BLaER1 treated with 17β-estradiol and CSF1 and Interleukin-3, amounts not matched to agents 10 nM and 100 nM (cell line): ENCODE measurements around the gene SMARCA4.
"Not testable (repeated sequence)": the region's sequence is repeated elsewhere in the genome, so short reads cannot be mapped to it uniquely, and the experiment has no call there.

Experiments
- H3K27ac ChIP-seq, 11 experiments: shearing (Covaris generic); formaldehyde crosslinking; 2 replicates each; pipeline ENCODE4 v1.8.1; 2022
- H3K27me3 ChIP-seq, 11 experiments: shearing (Covaris generic); formaldehyde crosslinking; 2 replicates each; pipeline ENCODE4 v1.8.1; 2022
- H3K36me3 ChIP-seq, 11 experiments: shearing (Covaris generic); formaldehyde crosslinking; 2 replicates each; pipeline ENCODE4 v1.8.1; 2022
- H3K4me1 ChIP-seq, 10 experiments: shearing (Covaris generic); formaldehyde crosslinking; 2 replicates each; pipeline ENCODE4 v1.8.1; 2022
- H3K4me2 ChIP-seq, 11 experiments: shearing (Covaris generic); formaldehyde crosslinking; 2 replicates each; pipeline ENCODE4 v1.8.1; 2022
- H3K4me3 ChIP-seq, 10 experiments: shearing (Covaris generic); formaldehyde crosslinking; 2 replicates each; pipeline ENCODE4 v1.8.1; 2022
- H3K9ac ChIP-seq, 11 experiments: shearing (Covaris generic); formaldehyde crosslinking; 2 replicates each; pipeline ENCODE4 v1.8.1; 2022
- H3K9me3 ChIP-seq, 11 experiments: shearing (Covaris generic); formaldehyde crosslinking; replicated peaks in 1 of 11; 2 replicates each; pipeline ENCODE4 v1.8.1; 2022
- H4K20me1 ChIP-seq, 11 experiments: shearing (Covaris generic); formaldehyde crosslinking; 2 replicates each; pipeline ENCODE4 v1.8.1; 2022
- Cebpa-rat ChIP-seq, 11 experiments: shearing (Covaris generic); IDR thresholded peaks; 2 replicates each; pipeline ENCODE4 v1.8.1; 2022

Gene SMARCA4

GRCh38 chr19:10991076-10991475 lies 30.2 kb downstream of the SMARCA4 start:
- H3K4me2 ChIP-seq = no peak overlapping the region
- peaks cover 0 to 98% (median 86%) of the 10 kb centered on the region in 11 experiments; a peak in 21 of 22 replicates for H4K20me1 ChIP-seq
- H3K36me3 ChIP-seq = peaks cover 99 to 100% (median 100%) of the 10 kb centered on the region in 11 experiments
- TF ChIP-seq Cebpa-rat (IDR thresholded peaks at IDR 0.05) = no peak
- H3K4me3 ChIP-seq = no peak overlapping the region
- H3K9me3 ChIP-seq = no peaks in the 10 kb centered on the region
- H3K27me3 ChIP-seq = no peaks in the 10 kb centered on the region
- no peaks in the 10 kb centered on the region for H3K4me1 ChIP-seq
- H3K9ac ChIP-seq = no peak overlapping the region
- no peak overlapping the region for H3K27ac ChIP-seq

GRCh38 chr19:10991521-10992081 lies 30.8 kb downstream of the SMARCA4 start:
- Histone ChIP-seq H3K4me1 (no peaks in the 10 kb centered on the region), H3K27ac (no peak overlapping the region), H4K20me1 (peaks cover 0 to 96% (median 84%) of the 10 kb centered on the region in 11 experiments; a peak in 20 of 22 replicates), H3K4me3 (no peak overlapping the region), H3K4me2 (no peak overlapping the region), H3K9me3 (no peaks in the 10 kb centered on the region), H3K27me3 (no peaks in the 10 kb centered on the region), H3K9ac (no peak overlapping the region), H3K36me3 (peaks cover 99 to 100% (median 100%) of the 10 kb centered on the region in 11 experiments)
- no peak for TF ChIP-seq Cebpa-rat (IDR thresholded peaks at IDR 0.05)

DNA sequence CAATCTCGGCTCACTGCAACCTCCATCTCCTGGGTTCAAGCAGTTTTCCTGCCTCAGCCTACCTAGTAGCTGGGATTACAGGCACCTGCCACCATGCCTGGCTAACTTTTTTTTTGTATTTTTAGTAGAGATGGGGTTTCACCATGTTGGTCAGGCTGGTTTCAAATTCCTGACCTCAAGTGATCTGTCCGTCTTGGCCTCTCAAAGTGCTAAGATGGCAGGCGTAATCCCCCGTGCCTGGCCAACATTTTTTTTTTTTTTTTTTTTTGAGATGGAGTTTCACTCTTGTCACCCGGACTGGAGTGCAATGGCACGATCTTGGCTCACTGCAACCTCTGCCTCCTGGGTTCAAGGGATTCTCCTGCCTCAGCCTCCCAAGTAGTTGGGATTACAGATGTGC lies 31.3 kb downstream of the SMARCA4 start:
- H3K4me3 ChIP-seq, H3K4me2 ChIP-seq, H3K9ac ChIP-seq, H3K27me3 ChIP-seq, H3K9me3 ChIP-seq, H3K27ac ChIP-seq, H3K4me1 ChIP-seq: not testable (repeated sequence)
- Histone ChIP-seq H3K36me3 (peaks cover 99 to 100% (median 100%) of the 10 kb centered on the region in 11 experiments), H4K20me1 (peaks cover 0 to 94% (median 78%) of the 10 kb centered on the region in 11 experiments; a peak in 18 of 22 replicates)

DNA sequence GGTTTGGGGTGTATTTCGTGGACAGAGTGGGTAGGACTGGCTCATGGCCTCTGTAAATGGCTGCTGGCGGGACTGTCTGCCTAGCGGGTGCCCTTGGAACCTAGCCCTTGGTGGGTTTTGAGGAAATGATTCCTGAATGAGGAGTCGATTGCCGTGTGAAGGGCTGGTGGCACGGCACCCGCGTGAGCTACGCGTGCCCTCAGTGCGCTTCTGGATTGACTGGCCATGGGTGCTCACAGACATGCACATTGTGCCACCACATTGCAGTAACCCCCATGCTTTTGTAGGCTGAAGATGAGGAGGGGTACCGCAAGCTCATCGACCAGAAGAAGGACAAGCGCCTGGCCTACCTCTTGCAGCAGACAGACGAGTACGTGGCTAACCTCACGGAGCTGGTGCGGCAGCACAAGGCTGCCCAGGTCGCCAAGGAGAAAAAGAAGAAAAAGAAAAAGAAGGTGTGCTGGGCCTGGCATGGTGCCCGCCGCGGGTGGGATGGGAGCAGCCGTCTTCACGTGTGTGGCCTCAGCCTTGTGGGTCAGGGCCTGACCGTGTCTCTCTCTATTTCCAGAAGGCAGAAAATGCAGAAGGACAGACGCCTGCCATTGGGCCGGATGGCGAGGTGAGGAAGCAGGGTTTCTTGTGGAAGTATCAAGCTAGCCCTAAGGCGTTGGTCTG lies 35.2 kb downstream of the SMARCA4 start:
- H3K4me1 ChIP-seq = peaks cover 0 to 15% (median 4%) of the 10 kb centered on the region in 10 experiments; a peak in 8 of 20 replicates
- TF ChIP-seq Cebpa-rat (IDR thresholded peaks at IDR 0.05) = no peak
- no peak overlapping the region for H3K27ac ChIP-seq
- no peaks in the 10 kb centered on the region for H3K9me3 ChIP-seq
- H3K27me3 ChIP-seq = no peaks in the 10 kb centered on the region
- H4K20me1 ChIP-seq = peaks cover 0 to 94% (median 70%) of the 10 kb centered on the region in 11 experiments; a peak in 19 of 22 replicates
- H3K4me3 ChIP-seq = no peak overlapping the region
- H3K9ac ChIP-seq = peak overlapping the region in 1 of 11 experiments; percentile 9; a peak in 1 of 22 replicates
- H3K36me3 ChIP-seq = peaks cover 99 to 100% (median 100%) of the 10 kb centered on the region in 11 experiments
- H3K4me2 ChIP-seq = no peak overlapping the region

DNA sequence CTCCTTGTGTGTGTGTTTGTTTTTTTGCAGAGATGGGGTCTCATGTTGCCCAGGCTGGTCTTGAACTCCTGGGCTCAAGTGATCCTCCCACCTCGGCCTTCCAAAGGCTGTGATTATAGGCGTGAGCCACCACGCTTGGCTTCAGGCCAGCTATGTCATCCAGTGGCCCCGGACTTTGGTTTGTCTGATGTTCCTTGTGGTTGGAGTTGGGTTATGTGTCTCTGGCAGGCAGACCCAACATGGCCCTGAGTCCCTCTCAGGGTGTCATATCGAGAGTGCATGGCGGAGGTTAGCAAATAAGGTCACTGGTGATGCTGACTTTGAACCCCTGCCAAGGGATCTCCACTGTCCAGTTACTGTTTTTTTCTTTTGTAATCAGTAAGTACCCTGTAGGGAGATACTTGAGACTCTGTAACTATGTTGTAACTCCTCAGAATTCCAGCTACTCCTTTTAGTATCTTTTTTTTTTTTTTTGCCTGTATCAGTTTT lies 37.3 kb downstream of the SMARCA4 start:
- Histone ChIP-seq H3K9me3 (no peaks in the 10 kb centered on the region), H3K36me3 (peaks cover 99 to 100% (median 100%) of the 10 kb centered on the region in 11 experiments), H3K4me3 (no peak overlapping the region), H4K20me1 (peaks cover 0 to 92% (median 54%) of the 10 kb centered on the region in 11 experiments; a peak in 19 of 22 replicates), H3K27me3 (no peaks in the 10 kb centered on the region), H3K4me1 (peaks cover 0 to 15% (median 4%) of the 10 kb centered on the region in 10 experiments; a peak in 8 of 20 replicates), H3K27ac (no peak overlapping the region), H3K9ac (no peak overlapping the region), H3K4me2 (peak overlapping the region in 3 of 11 experiments; percentile 1 to 27 (median 7); a peak in 1 of 22 replicates)
- no peak for TF ChIP-seq Cebpa-rat (IDR thresholded peaks at IDR 0.05)

DNA sequence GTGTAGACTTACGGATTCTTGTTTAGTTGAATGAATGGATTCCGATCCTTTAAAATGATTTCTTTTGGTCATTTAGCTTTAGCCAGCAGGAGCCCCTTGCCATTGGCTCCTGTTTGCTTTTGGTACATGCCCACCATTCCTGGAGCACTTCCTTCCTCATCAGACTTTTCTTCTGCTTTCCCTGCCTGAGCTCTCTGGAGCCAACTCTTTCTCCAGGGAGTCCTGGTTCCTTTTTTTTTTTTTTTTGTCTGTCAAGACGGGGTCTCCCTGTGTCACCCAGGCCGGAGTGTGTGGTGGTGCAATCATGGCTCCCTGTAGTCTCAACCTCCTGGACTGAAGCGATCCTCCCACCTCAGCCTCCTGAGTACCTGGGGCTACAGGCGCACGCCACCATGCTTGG lies 37.8 kb downstream of the SMARCA4 start:
- TF ChIP-seq Cebpa-rat (IDR thresholded peaks at IDR 0.05) = no peak
- H3K4me2 ChIP-seq = peak overlapping the region in 2 of 11 experiments; percentile 7 to 27; a peak in 2 of 22 replicates
- H3K4me1 ChIP-seq = peaks cover 0 to 15% (median 4%) of the 10 kb centered on the region in 10 experiments; a peak in 8 of 20 replicates
- peaks cover 99 to 100% (median 100%) of the 10 kb centered on the region in 11 experiments for H3K36me3 ChIP-seq
- H3K9ac ChIP-seq = no peak overlapping the region
- H4K20me1 ChIP-seq = peaks cover 0 to 92% (median 48%) of the 10 kb centered on the region in 11 experiments; a peak in 19 of 22 replicates
- no peak overlapping the region for H3K27ac ChIP-seq
- no peaks in the 10 kb centered on the region for H3K9me3 ChIP-seq
- no peak overlapping the region for H3K4me3 ChIP-seq
- H3K27me3 ChIP-seq = no peaks in the 10 kb centered on the region

GRCh38 chr19:11005521-11005920 lies 44.7 kb downstream of the SMARCA4 start:
- H4K20me1 ChIP-seq = peaks cover 0 to 81% (median 45%) of the 10 kb centered on the region in 11 experiments; a peak in 18 of 22 replicates
- TF ChIP-seq Cebpa-rat (IDR thresholded peaks at IDR 0.05) = no peak
- no peaks in the 10 kb centered on the region for H3K27me3 ChIP-seq
- H3K9ac ChIP-seq = no peak overlapping the region
- H3K4me2 ChIP-seq = no peak overlapping the region
- peaks cover 90 to 100% (median 99%) of the 10 kb centered on the region in 11 experiments for H3K36me3 ChIP-seq
- no peaks in the 10 kb centered on the region for H3K9me3 ChIP-seq
- no peak overlapping the region for H3K27ac ChIP-seq
- no peak overlapping the region for H3K4me3 ChIP-seq
- H3K4me1 ChIP-seq = peaks cover 0 to 9% (median 0%) of the 10 kb centered on the region in 10 experiments; a peak in 3 of 20 replicates

DNA sequence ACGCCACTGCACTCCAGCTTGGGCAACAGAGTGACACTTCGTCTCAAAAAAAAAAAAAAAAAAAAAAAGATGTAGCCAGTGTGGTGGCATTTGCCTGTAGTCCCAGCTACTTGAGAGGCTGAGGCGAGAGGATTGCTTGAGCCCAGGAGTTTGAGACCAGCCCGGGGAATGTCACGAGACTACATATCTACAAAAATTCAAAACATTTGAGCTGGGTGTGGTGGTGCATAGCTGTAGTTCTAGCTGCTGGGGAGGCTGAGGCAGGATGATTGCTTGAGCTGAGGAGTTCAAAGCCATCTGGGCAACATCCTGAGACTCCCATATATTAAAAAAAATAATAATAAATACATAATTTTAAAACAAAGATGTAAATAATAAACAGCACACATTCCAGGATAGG lies 46.6 kb downstream of the SMARCA4 start:
- Histone ChIP-seq H3K4me2 (no peak overlapping the region), H4K20me1 (peaks cover 0 to 77% (median 48%) of the 10 kb centered on the region in 11 experiments; a peak in 18 of 22 replicates), H3K9ac (no peak overlapping the region), H3K4me3 (no peak overlapping the region), H3K27ac (peak overlapping the region in 1 of 11 experiments; percentile 21; a peak in 1 of 22 replicates), H3K4me1 (peaks cover 0 to 9% (median 0%) of the 10 kb centered on the region in 10 experiments; a peak in 3 of 20 replicates), H3K9me3 (no peaks in the 10 kb centered on the region), H3K36me3 (peaks cover 90 to 100% (median 100%) of the 10 kb centered on the region in 11 experiments), H3K27me3 (no peaks in the 10 kb centered on the region)
- no peak for TF ChIP-seq Cebpa-rat (IDR thresholded peaks at IDR 0.05)

- H3K4me1 ChIP-seq = peaks cover 0 to 9% (median 0%) of the 10 kb centered on the region in 10 experiments; a peak in 3 of 20 replicates
- H3K36me3 ChIP-seq = peaks cover 90 to 100% (median 100%) of the 10 kb centered on the region in 11 experiments
- H3K4me2 ChIP-seq = no peak overlapping the region
- H3K9ac ChIP-seq = no peak overlapping the region
- peaks cover 0 to 78% (median 54%) of the 10 kb centered on the region in 11 experiments; a peak in 18 of 22 replicates for H4K20me1 ChIP-seq
- H3K4me3 ChIP-seq = no peak overlapping the region
- no peak overlapping the region for H3K27ac ChIP-seq
- no peaks in the 10 kb centered on the region for H3K9me3 ChIP-seq
- no peaks in the 10 kb centered on the region for H3K27me3 ChIP-seq
- no peak for TF ChIP-seq Cebpa-rat (IDR thresholded peaks at IDR 0.05)
Observed at GRCh38 chr19:11007962-11008532, 47.2 kb downstream of the SMARCA4 start.
